A673 (cell line): ENCODE data around the gene AKAP12.

Experiments used
- EZH2 ChIP-seq: fragments of 200-600 bp; sonication (generic); IDR thresholded peaks from 2 replicates; pipeline ENCODE4 v1.6.1; 2017; ENCODE audit warnings: borderline replicate concordance, low read depth, mild to moderate bottlenecking, mixed read lengths, antibody characterized with exemption, low read length; ENCODE audit not compliant: poor library complexity, severe bottlenecking
- TF ChIP-seq, protein P1 (sequence below): fragments of 300-800, 200-600 bp; sonication (generic); conservative IDR thresholded peaks from 2 replicates; pipeline ENCODE4 v1.5.1; 2017; ENCODE audit warnings: low read depth, mild to moderate bottlenecking, antibody characterized with exemption, low read length, moderate library complexity, mixed read lengths

GRCh38 chr6:151365233-151365632 is 125.5 kb downstream of the AKAP12 start:
- TF ChIP-seq, protein P1, sequence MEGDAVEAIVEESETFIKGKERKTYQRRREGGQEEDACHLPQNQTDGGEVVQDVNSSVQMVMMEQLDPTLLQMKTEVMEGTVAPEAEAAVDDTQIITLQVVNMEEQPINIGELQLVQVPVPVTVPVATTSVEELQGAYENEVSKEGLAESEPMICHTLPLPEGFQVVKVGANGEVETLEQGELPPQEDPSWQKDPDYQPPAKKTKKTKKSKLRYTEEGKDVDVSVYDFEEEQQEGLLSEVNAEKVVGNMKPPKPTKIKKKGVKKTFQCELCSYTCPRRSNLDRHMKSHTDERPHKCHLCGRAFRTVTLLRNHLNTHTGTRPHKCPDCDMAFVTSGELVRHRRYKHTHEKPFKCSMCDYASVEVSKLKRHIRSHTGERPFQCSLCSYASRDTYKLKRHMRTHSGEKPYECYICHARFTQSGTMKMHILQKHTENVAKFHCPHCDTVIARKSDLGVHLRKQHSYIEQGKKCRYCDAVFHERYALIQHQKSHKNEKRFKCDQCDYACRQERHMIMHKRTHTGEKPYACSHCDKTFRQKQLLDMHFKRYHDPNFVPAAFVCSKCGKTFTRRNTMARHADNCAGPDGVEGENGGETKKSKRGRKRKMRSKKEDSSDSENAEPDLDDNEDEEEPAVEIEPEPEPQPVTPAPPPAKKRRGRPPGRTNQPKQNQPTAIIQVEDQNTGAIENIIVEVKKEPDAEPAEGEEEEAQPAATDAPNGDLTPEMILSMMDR, result no peak
- TF ChIP-seq EZH2, result no peak
